ENCODE measurements around the gene CAMTA1. TPM values are rescaled to one million over a fixed set of nuclear protein-coding genes. Genes with fewer than 3 reads are reported as not detected.

Gene CAMTA1
- total RNA-seq, 2 donors from 2014 or later, result 36.7 to 51.9 TPM

DNA sequence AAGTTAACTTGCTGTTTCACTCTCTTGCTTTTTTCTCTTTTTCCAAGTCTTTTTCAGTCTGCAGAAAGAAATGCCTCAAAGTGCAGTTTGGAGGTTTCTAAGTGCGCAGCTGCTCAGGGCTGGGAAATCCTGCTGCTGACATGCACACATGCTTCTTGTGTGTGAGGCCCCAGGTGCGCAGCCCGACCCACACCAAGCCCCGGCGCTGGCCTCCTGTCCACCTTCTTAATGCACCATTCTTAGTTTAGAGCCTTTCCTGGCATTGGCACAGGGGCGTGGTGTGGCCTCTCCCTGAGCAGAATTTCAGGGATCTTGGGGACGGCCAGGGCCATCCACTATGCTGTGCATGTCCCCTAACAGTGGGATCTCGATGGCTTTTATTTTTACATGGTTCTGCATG, 315.2 kb downstream of the CAMTA1 start:
- Mint-ChIP-seq H3K27me3 (peaks cover 21% of the 10 kb centered on the region), H3K36me3 (ENCODE audit: low read depth) (no peaks in the 10 kb centered on the region), H3K27ac (no peak overlapping the region), H3K4me1 (no peaks in the 10 kb centered on the region), H3K4me3 (no peak overlapping the region), H3K9me3 (no peaks in the 10 kb centered on the region)
- ATAC-seq (replicated peaks), result no peak

DNA sequence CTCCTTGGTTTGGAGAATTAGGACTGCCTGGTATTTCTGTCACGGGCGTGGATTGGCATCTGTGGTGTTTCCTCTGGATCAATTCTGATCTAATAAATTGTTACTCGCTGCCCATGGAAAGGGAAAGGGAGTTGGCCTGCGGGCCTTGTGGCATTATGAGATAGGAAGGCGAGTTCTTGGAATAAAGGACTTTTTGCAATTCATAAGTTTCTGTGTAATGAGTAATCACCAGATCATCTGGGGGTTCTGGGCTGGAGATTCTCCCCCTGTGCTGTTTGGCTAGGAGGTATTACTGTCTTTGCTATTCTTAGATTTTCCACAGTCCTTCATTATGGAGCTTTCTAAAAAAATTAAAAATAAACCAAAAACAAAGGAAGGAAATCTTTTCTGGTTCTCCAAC, 315.9 kb downstream of the CAMTA1 start:
- no peak overlapping the region for H3K27ac Mint-ChIP-seq
- H3K4me1 Mint-ChIP-seq, result no peaks in the 10 kb centered on the region
- no peaks in the 10 kb centered on the region for H3K9me3 Mint-ChIP-seq
- peaks cover 20% of the 10 kb centered on the region for H3K27me3 Mint-ChIP-seq
- no peak overlapping the region for H3K4me3 Mint-ChIP-seq
- H3K36me3 Mint-ChIP-seq (ENCODE audit: low read depth), result no peaks in the 10 kb centered on the region
- ATAC-seq (replicated peaks), result no peak

DNA sequence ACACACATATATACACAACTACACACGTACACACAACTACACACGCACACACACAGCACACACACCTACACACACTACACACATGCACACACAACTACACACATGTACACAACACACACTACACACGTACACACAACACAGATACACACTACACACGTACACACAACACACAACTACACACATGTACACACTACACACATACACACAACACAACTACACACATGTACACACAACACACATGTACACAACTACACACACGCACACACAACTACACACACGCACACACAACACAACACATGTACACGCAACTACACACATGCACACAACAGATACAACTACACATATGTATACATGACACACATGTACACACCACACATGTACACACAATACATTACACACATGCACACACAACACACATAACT, 318.1 kb downstream of the CAMTA1 start:
- no peaks in the 10 kb centered on the region for H3K36me3 Mint-ChIP-seq (ENCODE audit: low read depth)
- H3K4me3 Mint-ChIP-seq, result no peak overlapping the region
- ATAC-seq (replicated peaks), result no peak
- H3K4me1 Mint-ChIP-seq, result no peaks in the 10 kb centered on the region
- H3K27me3 Mint-ChIP-seq, result peaks cover 15% of the 10 kb centered on the region
- no peak overlapping the region for H3K27ac Mint-ChIP-seq
- no peaks in the 10 kb centered on the region for H3K9me3 Mint-ChIP-seq

DNA sequence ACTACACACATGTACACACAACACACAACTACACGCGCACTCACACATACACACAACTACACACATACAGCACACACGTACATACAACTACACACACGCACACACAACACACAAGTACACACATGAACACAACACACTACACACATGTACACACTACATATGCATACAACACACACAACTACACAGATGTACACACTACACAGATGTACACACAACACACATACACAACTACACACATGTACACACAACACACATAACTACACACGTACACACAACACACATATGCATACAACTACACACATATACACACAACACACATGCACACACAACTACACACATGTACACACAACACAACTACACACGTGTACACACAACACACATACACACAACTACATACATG, 318.6 kb downstream of the CAMTA1 start:
- Mint-ChIP-seq H3K4me3 (no peak overlapping the region), H3K27ac (no peak overlapping the region), H3K36me3 (ENCODE audit: low read depth) (no peaks in the 10 kb centered on the region), H3K4me1 (no peaks in the 10 kb centered on the region), H3K27me3 (peaks cover 15% of the 10 kb centered on the region), H3K9me3 (no peaks in the 10 kb centered on the region)
- ATAC-seq (replicated peaks), result no peak

DNA sequence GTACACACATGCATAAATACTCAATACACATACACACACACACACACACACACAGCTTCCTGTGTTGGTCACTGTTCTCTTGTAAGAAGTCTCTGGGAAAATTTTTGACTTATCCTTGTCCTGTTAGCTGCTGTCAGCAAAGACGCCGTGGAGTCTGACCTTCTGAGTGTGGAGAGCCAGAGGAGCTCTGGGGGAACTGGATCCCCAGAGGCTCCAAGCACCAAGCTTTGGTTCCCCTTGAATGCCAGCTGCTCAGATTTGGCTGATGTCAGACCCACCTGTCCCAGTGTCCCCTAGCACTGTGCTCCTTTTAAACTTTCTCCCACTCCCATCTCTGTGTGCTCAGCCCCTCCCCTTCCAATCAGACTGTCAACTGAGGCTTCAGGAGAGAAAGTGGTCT, 319.1 kb downstream of the CAMTA1 start:
- H3K9me3 Mint-ChIP-seq, result no peaks in the 10 kb centered on the region
- H3K36me3 Mint-ChIP-seq (ENCODE audit: low read depth), result no peaks in the 10 kb centered on the region
- H3K27me3 Mint-ChIP-seq, result peaks cover 15% of the 10 kb centered on the region
- ATAC-seq (replicated peaks), result no peak
- H3K4me3 Mint-ChIP-seq, result no peak overlapping the region
- H3K4me1 Mint-ChIP-seq, result no peaks in the 10 kb centered on the region
- no peak overlapping the region for H3K27ac Mint-ChIP-seq

DNA sequence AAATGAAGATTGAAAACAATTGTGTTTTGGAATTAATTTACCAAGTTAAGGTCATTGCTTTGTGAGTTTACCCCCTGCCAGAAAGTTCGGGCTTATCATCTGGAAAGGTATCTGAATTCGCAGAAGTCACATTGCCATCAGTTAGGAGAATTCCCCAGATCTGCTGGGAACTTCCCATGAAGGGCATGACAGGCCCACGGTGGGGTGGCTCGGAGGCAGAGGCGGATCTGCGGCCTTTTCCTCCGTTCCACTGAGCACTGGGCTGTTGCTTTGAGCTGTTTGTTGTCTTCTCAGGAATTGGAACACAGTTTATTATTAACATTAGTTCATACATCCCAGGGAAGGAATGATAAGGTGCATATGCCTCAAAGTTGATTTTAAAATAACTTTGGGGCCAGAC, 320.0 kb downstream of the CAMTA1 start:
- no peaks in the 10 kb centered on the region for H3K4me1 Mint-ChIP-seq

GRCh38 chr1:7106442-7107108, 321.3 kb downstream of the CAMTA1 start:
- H3K4me1 Mint-ChIP-seq, result no peaks in the 10 kb centered on the region

More for the DNA sequence above, 320.0 kb downstream of the CAMTA1 start:
- no peaks in the 10 kb centered on the region for H3K36me3 Mint-ChIP-seq (ENCODE audit: low read depth)
- peaks cover 11% of the 10 kb centered on the region for H3K27me3 Mint-ChIP-seq
- H3K9me3 Mint-ChIP-seq, result no peaks in the 10 kb centered on the region
- ATAC-seq (replicated peaks), result no peak
- H3K27ac Mint-ChIP-seq, result no peak overlapping the region
- no peak overlapping the region for H3K4me3 Mint-ChIP-seq

DNA sequence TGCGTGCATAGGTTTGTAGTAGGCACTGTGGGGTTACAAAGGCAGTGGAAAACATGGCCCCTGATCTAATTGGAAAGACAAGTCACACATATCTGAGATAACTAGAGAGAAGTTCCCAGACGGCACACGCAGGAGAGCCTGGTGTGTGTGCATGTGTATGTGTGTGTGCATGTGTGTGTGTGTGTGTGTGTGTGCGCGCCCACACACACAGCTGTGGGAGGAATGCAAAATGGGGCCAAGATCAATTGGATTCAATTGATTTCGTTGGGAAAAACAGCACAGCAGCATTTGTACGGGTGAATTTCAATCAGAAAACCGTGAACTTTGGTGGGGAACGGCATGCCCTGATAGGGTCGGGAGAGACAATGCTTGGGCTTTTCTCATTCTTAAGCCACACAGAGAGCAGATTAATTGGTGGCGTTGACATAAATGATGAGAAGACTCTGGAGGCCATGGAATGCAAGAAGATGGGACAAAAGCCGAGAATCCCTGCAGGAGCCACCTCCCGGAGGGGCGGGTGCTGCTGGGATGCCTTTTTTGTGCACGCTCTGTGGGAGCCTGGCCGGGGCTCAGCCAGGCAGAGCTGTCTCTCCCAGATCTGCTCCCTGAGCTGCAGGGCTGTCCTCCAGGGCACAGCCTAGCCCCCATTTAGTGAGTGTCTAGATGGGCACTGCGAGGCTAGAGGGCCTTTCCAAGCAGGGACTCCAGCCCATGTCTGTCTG, 322.0 kb downstream of the CAMTA1 start:
- H3K4me3 Mint-ChIP-seq, result no peak overlapping the region
- H3K9me3 Mint-ChIP-seq, result no peaks in the 10 kb centered on the region

More at GRCh38 chr1:7106442-7107108, 321.3 kb downstream of the CAMTA1 start:
- no peak for ATAC-seq (replicated peaks)
- no peaks in the 10 kb centered on the region for H3K36me3 Mint-ChIP-seq (ENCODE audit: low read depth)
- H3K9me3 Mint-ChIP-seq, result no peaks in the 10 kb centered on the region
- peaks cover 15% of the 10 kb centered on the region for H3K27me3 Mint-ChIP-seq
- no peak overlapping the region for H3K27ac Mint-ChIP-seq
- H3K4me3 Mint-ChIP-seq, result no peak overlapping the region

DNA sequence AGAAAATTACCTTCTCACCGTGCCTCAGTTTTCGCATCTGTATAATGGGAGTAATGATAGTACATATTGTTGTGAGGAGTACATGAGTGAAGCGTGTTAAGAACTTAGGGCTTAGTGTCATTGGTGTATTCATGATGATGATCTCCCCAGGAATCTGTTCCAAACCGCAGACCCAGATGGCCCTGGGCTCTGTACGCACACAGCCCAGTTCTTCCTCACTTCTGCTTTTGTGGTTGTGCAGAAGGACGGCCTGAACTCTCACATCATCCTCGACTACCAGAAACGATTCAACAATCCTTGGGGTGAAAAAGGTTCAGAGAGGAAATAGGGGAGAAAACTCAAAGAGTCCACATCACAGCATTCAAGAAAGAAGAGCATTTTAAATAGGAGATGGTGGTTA, 323.0 kb downstream of the CAMTA1 start:
- ATAC-seq (replicated peaks), result no peak
- no peak overlapping the region for H3K4me3 Mint-ChIP-seq

More for the DNA sequence above, 322.0 kb downstream of the CAMTA1 start:
- H3K27me3 Mint-ChIP-seq, result peaks cover 17% of the 10 kb centered on the region
- H3K36me3 Mint-ChIP-seq (ENCODE audit: low read depth), result no peaks in the 10 kb centered on the region
- H3K4me1 Mint-ChIP-seq, result no peaks in the 10 kb centered on the region
- no peak for ATAC-seq (replicated peaks)
- H3K27ac Mint-ChIP-seq, result no peak overlapping the region

GRCh38 chr1:7109901-7110300, 324.6 kb downstream of the CAMTA1 start:
- Mint-ChIP-seq H3K27me3 (peaks cover 23% of the 10 kb centered on the region), H3K36me3 (ENCODE audit: low read depth) (no peaks in the 10 kb centered on the region), H3K4me1 (no peaks in the 10 kb centered on the region), H3K9me3 (no peaks in the 10 kb centered on the region), H3K4me3 (no peak overlapping the region), H3K27ac (no peak overlapping the region)
- ATAC-seq (replicated peaks), result no peak

More for the DNA sequence above, 323.0 kb downstream of the CAMTA1 start:
- no peak overlapping the region for H3K27ac Mint-ChIP-seq
- no peaks in the 10 kb centered on the region for H3K36me3 Mint-ChIP-seq (ENCODE audit: low read depth)
- H3K27me3 Mint-ChIP-seq, result peaks cover 23% of the 10 kb centered on the region
- no peaks in the 10 kb centered on the region for H3K9me3 Mint-ChIP-seq
- no peaks in the 10 kb centered on the region for H3K4me1 Mint-ChIP-seq

GRCh38 chr1:7110321-7110720, 325.1 kb downstream of the CAMTA1 start:
- no peak overlapping the region for H3K4me3 Mint-ChIP-seq
- H3K36me3 Mint-ChIP-seq (ENCODE audit: low read depth), result no peaks in the 10 kb centered on the region
- no peaks in the 10 kb centered on the region for H3K9me3 Mint-ChIP-seq
- H3K27ac Mint-ChIP-seq, result no peak overlapping the region
- no peak for ATAC-seq (replicated peaks)
- peaks cover 23% of the 10 kb centered on the region for H3K27me3 Mint-ChIP-seq
- no peaks in the 10 kb centered on the region for H3K4me1 Mint-ChIP-seq

- H3K27me3 Mint-ChIP-seq, result peaks cover 21% of the 10 kb centered on the region
- H3K9me3 Mint-ChIP-seq, result no peaks in the 10 kb centered on the region
- H3K4me1 Mint-ChIP-seq, result no peaks in the 10 kb centered on the region
- ATAC-seq (replicated peaks), result no peak
- no peak overlapping the region for H3K27ac Mint-ChIP-seq
- H3K4me3 Mint-ChIP-seq, result no peak overlapping the region
- no peaks in the 10 kb centered on the region for H3K36me3 Mint-ChIP-seq (ENCODE audit: low read depth)
These were observed 326.6 kb downstream of the CAMTA1 start for GRCh38 chr1:7111853-7112252.

GRCh38 chr1:7113136-7113535, 327.9 kb downstream of the CAMTA1 start:
- H3K4me1 Mint-ChIP-seq, result no peaks in the 10 kb centered on the region
- ATAC-seq (replicated peaks), result no peak
- H3K27ac Mint-ChIP-seq, result no peak overlapping the region

GRCh38 chr1:7113822-7114221, 328.6 kb downstream of the CAMTA1 start:
- Mint-ChIP-seq H3K27ac (no peak overlapping the region), H3K9me3 (no peaks in the 10 kb centered on the region), H3K4me3 (no peak overlapping the region), H3K36me3 (ENCODE audit: low read depth) (no peaks in the 10 kb centered on the region), H3K4me1 (no peaks in the 10 kb centered on the region), H3K27me3 (peaks cover 14% of the 10 kb centered on the region)
- no peak for ATAC-seq (replicated peaks)

More at GRCh38 chr1:7113136-7113535, 327.9 kb downstream of the CAMTA1 start:
- H3K36me3 Mint-ChIP-seq (ENCODE audit: low read depth), result no peaks in the 10 kb centered on the region
- H3K4me3 Mint-ChIP-seq, result no peak overlapping the region
- peaks cover 17% of the 10 kb centered on the region for H3K27me3 Mint-ChIP-seq
- H3K9me3 Mint-ChIP-seq, result no peaks in the 10 kb centered on the region

GRCh38 chr1:7116001-7116400, 330.7 kb downstream of the CAMTA1 start:
- no peaks in the 10 kb centered on the region for H3K9me3 Mint-ChIP-seq
- no peak overlapping the region for H3K27ac Mint-ChIP-seq
- H3K27me3 Mint-ChIP-seq, result peaks cover 16% of the 10 kb centered on the region
- no peak for ATAC-seq (replicated peaks)
- no peaks in the 10 kb centered on the region for H3K4me1 Mint-ChIP-seq
- H3K4me3 Mint-ChIP-seq, result no peak overlapping the region
- H3K36me3 Mint-ChIP-seq (ENCODE audit: low read depth), result no peaks in the 10 kb centered on the region

Data from activated T-helper 17 cell treated with anti-CD3 and anti-CD28 coated beads, Interleukin-2, amount 50 U/mL, for 72 hours (primary cell).